Left colon (tissue), 2 donors: ENCODE measurements around the gene BACH2. TPM values are rescaled to one million over a fixed set of nuclear protein-coding genes. Genes with fewer than 3 reads are reported as not detected.
"Not testable (repeated sequence)": the region's sequence is repeated elsewhere in the genome, so short reads cannot be mapped to it uniquely, and the experiment has no call there.

Experiments
- ATAC-seq: fragments of 200-7000 bp; cut with Tn5 transposase; one replicate; pipeline ENCODE4 v1.9.1; 2020; ENCODE audit warnings: mild to moderate bottlenecking, moderate library complexity
- DNase-seq, 2 donors: peaks; one replicate each; pipeline ENCODE4 v3.0.0-alpha.2; 2020
- intact Hi-C, 2 donors: fragments of 100-400 bp; cut with DNase I in 1 of 2; cut with micrococcal nuclease in 1 of 2; formaldehyde crosslinking; loops; one replicate each; pipeline versions ENCODE4 v1.11.2 to v1.14.0; 2022; cut with DNase I, micrococcal nuclease
- total RNA-seq, 2 donors: library from RNA; stranded (reverse); fragmentation: NEBNext Ultra II Directional; extraction: Animal tissue kit (Norgen Biotek cat#: 25700); gene quantifications; one replicate each; pipeline ENCODE4 v1.2.1, GENCODE V29; 2021
- donor health status: DM: no; HTN: no; CAD: no.
- donor health status: DM: yes; HTN: yes; CAD: no.

Gene BACH2
- total RNA-seq, 2 donors from 2014 or later: 0.67 to 1.3 TPM

- no peak for ATAC-seq
- DNase-seq: no peak
- intact Hi-C loops: no loop called here
Observed at GRCh38 chr6:90222724-90223198, 73.9 kb downstream of the BACH2 start.

DNA sequence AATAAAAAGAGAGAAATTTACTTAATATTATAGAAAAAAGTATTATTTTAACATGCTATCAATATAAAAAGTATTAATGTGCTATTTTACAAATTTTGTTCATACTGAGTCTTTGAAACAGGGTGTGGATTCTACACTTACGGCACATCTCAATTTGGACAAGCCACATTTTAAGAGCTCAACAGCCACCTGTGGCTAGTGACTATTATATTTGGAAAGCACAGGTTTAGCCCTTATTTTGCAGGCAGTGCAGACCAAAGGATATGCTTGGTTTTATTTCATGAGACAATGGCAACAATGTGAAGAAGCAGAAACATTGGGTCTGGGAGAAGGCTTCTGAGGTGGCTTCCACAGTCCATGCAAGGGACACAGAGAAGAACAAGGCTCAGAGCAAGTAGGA, 74.6 kb downstream of the BACH2 start:
- DNase-seq (no peak), ATAC-seq (no peak)
- intact Hi-C loops: no loop called here

DNA sequence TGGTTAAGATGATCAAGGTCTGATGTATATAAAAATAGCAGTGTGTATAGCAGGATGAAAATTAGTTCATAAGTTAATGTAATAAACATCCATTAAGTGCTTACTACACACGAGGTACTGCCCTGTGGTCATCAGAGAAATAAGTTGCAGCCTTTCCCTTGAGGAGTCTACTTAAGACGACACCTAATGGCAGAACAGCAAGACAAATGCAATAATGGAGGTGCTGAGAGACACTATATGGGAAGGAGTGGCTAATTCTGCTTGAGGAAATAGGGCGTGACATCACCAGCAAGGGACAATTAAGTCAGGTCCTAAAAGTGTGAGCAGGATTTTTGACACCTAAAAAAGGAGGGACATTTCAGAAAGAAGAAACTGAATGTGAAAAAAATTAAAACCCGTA, 75.2 kb downstream of the BACH2 start:
- DNase-seq (no peak), ATAC-seq (no peak)
- intact Hi-C loops: no loop called here

- no peak for DNase-seq
- intact Hi-C loops: no loop called here
- no peak for ATAC-seq
Observed at GRCh38 chr6:90220273-90220672, 76.4 kb downstream of the BACH2 start.

- ATAC-seq (peak; percentile 61), DNase-seq (peak; percentile 12 to 51)
- intact Hi-C loops: no loop called here
Observed at GRCh38 chr6:90219209-90219985, 77.2 kb downstream of the BACH2 start.

DNA sequence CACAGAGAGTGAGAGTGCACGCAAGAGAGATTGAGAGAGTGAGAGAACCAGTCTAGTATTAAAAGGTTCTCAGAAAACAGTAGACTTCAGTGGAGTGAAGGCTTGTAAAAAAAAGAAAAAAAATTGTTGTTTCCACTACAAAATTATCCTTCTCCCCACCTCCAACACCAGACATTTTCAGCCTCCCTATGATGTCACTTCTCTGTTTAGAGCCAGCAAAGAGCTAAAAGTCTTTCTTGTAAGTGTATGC, 77.8 kb downstream of the BACH2 start:
- DNase-seq: no peak
- intact Hi-C loops: no loop called here
- ATAC-seq: no peak

DNA sequence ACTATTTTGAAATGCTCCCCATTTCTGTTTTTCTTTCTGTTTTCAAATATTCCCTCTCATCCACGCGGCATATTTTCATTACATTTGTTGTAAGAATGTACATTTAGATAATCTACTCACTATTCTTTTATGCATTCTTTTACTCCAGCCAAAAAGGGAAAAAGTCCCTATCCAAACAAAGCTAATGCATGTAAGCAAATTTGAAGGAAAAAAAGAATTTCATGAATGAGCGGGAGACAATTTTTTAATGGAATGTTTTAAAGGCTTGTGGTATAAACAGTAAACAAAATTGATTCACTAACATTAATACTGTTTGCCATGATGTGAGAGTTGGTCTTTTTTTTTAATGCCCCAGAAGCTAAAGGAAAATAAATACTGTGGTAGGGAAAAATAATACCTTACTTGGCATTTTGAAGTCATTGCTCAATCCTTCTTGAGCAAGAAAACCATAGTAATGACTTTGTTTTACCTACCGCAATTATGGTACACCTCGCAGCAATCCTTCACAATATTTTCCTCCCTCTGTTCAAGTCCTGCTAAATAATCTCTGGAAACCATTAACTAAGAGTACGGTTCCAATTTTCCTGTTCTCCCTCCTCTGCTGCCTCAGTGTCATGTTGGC, 79.0 kb downstream of the BACH2 start:
- peak; percentile 35 for ATAC-seq
- intact Hi-C loops: no loop called here

GRCh38 chr6:90216072-90216977, 80.3 kb downstream of the BACH2 start:
- ATAC-seq (no peak), DNase-seq (peak in 1 of 2 donors; percentile 23)
- intact Hi-C loops: no loop called here

More for the DNA sequence above, 79.0 kb downstream of the BACH2 start:
- no peak for DNase-seq

GRCh38 chr6:90214966-90215365, 81.7 kb downstream of the BACH2 start:
- intact Hi-C loops: no loop called here
- DNase-seq: no peak
- ATAC-seq: no peak

- ATAC-seq: no peak
- intact Hi-C loops: no loop called here
- no peak for DNase-seq
Observed at GRCh38 chr6:90214461-90214860, 82.2 kb downstream of the BACH2 start.

DNA sequence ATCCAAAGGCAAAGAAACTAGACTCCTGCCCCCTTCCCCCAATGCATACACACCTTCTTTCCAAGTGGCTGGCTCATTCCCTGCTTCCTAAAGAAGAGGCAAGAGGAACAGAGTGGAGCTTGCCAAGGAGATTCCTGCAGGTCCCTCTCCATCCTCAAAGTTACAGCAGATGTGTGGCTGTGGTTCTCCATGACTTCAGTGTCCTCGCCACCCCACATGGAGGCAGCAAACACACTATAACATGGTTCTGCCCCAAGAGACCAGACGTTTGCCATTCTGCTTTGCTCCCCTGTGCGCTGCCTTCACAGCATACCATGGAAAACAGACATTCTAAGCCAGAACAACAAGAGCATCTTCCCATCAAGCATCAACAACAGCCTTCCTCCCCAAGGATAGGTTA, 84.4 kb downstream of the BACH2 start:
- intact Hi-C loops: no loop called here
- no peak for DNase-seq
- ATAC-seq: no peak

DNA sequence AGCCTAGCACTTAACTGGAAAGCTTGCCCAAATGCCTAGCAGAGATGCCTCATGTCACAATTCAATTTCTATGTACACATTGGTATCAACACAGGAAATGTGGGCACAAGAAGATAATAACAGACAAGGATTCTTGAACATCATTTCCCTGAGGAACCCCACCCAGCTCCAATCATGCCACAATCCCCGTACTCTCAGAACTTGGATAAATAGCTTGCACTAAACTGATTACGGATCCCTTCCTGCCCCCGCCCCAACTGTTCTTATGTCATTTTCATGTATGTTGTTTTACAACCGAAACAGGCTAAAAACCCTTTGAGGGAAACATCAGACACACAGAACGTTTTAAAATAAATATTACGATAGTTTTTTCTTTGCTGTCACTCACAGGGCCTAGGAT, 87.1 kb downstream of the BACH2 start:
- ATAC-seq: no peak
- intact Hi-C loops: no loop called here
- DNase-seq: no peak

DNA sequence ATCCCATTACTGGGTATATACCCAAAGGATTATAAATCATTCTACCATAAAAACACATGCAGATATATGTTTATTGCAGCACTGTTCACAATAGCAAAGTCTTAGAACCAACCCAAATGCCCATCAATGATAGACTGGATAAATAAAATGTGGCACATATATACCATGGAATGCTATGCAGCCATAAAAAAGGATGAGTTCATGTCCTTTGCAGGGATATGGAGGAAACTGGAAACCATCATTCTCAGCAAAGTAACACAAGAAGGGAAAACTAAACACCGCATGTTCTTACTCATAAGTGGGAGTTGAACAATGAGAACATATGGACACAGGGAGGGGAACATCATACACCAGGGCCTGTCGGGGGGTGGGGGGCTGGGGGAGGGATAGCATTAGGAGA, 88.0 kb downstream of the BACH2 start:
- intact Hi-C loops, ATAC-seq, DNase-seq: not testable (repeated sequence)

DNA sequence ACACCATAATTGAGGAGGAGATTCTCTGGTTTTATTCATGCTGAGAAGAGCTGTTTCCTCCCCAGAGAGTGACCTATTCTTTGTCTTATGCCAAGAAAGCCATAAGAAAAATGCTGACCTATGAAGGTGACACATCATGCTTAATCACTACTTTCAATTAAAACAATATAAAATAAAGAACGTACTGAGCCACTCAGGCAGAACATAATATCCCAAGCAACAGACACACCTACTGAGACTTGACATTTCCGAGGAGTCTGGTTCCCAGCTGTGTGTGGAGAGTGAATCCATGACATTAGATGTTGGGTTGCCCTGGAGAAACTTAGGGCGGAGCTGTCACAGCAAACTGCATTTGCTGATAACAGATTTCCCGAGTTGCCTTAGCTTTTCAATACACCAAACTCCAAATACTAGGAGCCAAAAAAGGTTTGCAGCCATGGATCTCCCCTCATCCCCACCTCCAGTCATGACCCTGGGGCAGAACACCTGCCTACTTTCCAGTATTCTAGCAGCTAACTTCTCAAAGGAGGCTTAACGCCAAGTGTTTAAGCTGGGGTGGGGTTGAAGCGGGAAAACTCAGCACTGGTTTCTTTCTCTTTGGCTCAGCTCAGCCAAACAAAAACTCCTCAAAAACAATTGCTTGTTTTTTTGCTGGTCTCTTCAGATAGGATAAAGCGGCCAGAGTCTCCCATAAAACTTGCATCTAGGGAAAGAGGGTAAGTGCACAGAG, 92.2 kb downstream of the BACH2 start:
- intact Hi-C loops: no loop called here
- ATAC-seq (no peak), DNase-seq (no peak)

- no peak for DNase-seq
- intact Hi-C loops: no loop called here
- ATAC-seq: no peak
Observed at GRCh38 chr6:90203672-90204071, 93.0 kb downstream of the BACH2 start.

- no peak for DNase-seq
- ATAC-seq: no peak
- intact Hi-C loops: no loop called here
Observed at GRCh38 chr6:90202156-90202555, 94.5 kb downstream of the BACH2 start.

- ATAC-seq (no peak), DNase-seq (no peak)
- intact Hi-C loops: no loop called here
Observed at GRCh38 chr6:90199900-90200299, 96.7 kb downstream of the BACH2 start.

GRCh38 chr6:90198758-90199425, 97.8 kb downstream of the BACH2 start:
- intact Hi-C loops: no loop called here
- ATAC-seq (no peak), DNase-seq (no peak)
